OCI-LY1 (cell line): ENCODE measurements around the gene OR10J1.

Experiments used
- CTCF ChIP-seq: fragments of 200-600 bp; sonication (generic), shearing (Covaris generic); IDR thresholded peaks from 2 replicates; pipeline ENCODE4 v1.5.1; 2017; ENCODE audit warnings: mild to moderate bottlenecking, antibody characterized with exemption, low read length, moderate library complexity, mixed read lengths
- EZH2 ChIP-seq: fragments of 200-600 bp; sonication (generic), shearing (Covaris generic); IDR thresholded peaks from 2 replicates; pipeline ENCODE4 v1.8.0; 2017; ENCODE audit warnings: borderline replicate concordance, mixed run types, mild to moderate bottlenecking, antibody characterized with exemption, low read length, moderate library complexity, mixed read lengths

- TF ChIP-seq CTCF (no peak), EZH2 (no peak)
Observed at GRCh38 chr1:159442428-159442827, 2.9 kb downstream of the OR10J1 start.
